WERI-Rb-1 (cell line): ENCODE results near the gene EVX2.

Experiments
- DNase-seq: peaks from one replicate; pipeline ENCODE4 v3.0.0-alpha.2; 2020
- H3K27ac ChIP-seq: fragments of 250-450 bp; sonication (Bioruptor Pico); 2 replicates; pipeline ENCODE4 v1.5.1; 2020; ENCODE audit warnings: mild to moderate bottlenecking, moderate library complexity
- H3K27me3 ChIP-seq: fragments of 250-450 bp; sonication (Bioruptor Pico); 2 replicates; pipeline ENCODE4 v1.5.1; 2021; ENCODE audit warnings: mild to moderate bottlenecking, low read depth, moderate library complexity; ENCODE audit not compliant: insufficient read depth, severe bottlenecking
- H3K36me3 ChIP-seq: fragments of 250-450 bp; sonication (Bioruptor Pico); 2 replicates; pipeline ENCODE4 v1.5.1; 2020; ENCODE audit warnings: mild to moderate bottlenecking, moderate library complexity
- H3K4me3 ChIP-seq: 2 replicates; pipeline ENCODE4 v1.5.1; 2011; ENCODE audit warnings: low read depth, mild to moderate bottlenecking, control low read depth, low read length
- H3K9me3 ChIP-seq: fragments of 250-450 bp; sonication (Bioruptor Pico); 2 replicates; pipeline ENCODE4 v1.5.1; 2021; ENCODE audit warnings: mild to moderate bottlenecking, moderate library complexity; ENCODE audit not compliant: severe bottlenecking
- TF ChIP-seq, protein P1 (sequence below): IDR thresholded peaks from 2 replicates; pipeline ENCODE4 v1.5.1; 2011; ENCODE audit warnings: low read depth, mild to moderate bottlenecking, control low read depth, inconsistent platforms, low read length

EVX2 gene

DNA sequence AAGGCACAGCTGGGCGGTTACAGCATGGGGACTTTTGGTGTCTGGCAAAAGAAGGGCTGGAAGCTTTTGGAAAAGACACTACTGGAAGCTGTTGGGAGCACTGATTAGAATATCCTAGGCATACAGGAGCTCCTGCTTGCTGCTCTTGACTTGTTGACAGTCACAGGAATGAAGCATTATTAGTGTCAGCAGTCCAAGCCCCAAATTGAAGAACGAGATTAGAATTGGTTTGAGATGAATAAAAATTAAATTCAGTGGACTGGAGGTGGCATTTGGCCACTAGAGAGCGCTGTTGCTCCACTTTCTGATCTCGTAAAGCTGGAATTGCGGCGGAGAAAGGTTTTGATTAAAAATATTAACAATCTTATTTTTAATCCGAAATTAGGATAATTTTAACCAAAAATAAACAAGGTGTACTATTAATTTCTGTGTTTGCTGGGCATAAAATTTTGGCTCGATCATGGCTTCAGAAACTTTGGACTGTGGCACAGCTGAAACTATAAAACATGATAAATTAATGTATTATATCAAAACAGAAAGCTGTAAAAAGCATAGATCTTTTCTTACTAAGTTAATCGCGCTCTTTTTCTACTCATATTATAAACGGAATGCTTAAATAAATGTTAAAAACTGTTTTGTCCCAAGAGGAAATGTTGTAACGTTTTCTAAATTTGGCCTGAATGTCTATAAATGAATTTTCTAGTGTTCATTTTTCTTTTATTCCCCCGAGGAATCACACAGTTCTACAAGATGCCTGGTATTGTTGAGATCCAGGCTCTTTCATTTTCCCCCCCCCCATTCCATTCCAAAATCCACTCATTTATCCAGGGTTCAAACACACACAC is 43.4 kb upstream of the EVX2 start:
- DNase-seq = no peak
- TF ChIP-seq, protein P1, sequence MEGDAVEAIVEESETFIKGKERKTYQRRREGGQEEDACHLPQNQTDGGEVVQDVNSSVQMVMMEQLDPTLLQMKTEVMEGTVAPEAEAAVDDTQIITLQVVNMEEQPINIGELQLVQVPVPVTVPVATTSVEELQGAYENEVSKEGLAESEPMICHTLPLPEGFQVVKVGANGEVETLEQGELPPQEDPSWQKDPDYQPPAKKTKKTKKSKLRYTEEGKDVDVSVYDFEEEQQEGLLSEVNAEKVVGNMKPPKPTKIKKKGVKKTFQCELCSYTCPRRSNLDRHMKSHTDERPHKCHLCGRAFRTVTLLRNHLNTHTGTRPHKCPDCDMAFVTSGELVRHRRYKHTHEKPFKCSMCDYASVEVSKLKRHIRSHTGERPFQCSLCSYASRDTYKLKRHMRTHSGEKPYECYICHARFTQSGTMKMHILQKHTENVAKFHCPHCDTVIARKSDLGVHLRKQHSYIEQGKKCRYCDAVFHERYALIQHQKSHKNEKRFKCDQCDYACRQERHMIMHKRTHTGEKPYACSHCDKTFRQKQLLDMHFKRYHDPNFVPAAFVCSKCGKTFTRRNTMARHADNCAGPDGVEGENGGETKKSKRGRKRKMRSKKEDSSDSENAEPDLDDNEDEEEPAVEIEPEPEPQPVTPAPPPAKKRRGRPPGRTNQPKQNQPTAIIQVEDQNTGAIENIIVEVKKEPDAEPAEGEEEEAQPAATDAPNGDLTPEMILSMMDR = peak; percentile 62
- Histone ChIP-seq H3K36me3 (no peaks in the 10 kb centered on the region), H3K9me3 (peaks cover 9% of the 10 kb centered on the region), H3K27ac (no peak overlapping the region), H3K4me3 (no peak overlapping the region), H3K27me3 (peaks cover 94% of the 10 kb centered on the region)

DNA sequence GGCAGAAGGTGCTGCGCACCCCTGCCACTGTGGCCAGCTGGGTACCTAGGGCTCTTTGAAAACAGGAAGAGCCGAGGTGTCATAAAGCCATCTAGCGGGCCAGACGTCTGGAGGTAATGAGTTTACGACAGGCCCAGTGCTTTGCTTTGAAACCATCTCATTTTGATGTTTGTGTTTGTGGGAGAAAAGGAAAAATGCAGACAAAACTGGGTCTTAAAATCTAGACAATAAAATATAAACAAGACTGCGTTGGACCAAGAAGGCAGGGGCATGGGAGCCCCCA is 42.0 kb upstream of the EVX2 start:
- Histone ChIP-seq H3K27me3 (peaks cover 94% of the 10 kb centered on the region), H3K4me3 (no peak overlapping the region), H3K9me3 (peaks cover 17% of the 10 kb centered on the region), H3K36me3 (no peaks in the 10 kb centered on the region), H3K27ac (no peak overlapping the region)
- DNase-seq = no peak
- TF ChIP-seq, protein P1 = no peak

DNA sequence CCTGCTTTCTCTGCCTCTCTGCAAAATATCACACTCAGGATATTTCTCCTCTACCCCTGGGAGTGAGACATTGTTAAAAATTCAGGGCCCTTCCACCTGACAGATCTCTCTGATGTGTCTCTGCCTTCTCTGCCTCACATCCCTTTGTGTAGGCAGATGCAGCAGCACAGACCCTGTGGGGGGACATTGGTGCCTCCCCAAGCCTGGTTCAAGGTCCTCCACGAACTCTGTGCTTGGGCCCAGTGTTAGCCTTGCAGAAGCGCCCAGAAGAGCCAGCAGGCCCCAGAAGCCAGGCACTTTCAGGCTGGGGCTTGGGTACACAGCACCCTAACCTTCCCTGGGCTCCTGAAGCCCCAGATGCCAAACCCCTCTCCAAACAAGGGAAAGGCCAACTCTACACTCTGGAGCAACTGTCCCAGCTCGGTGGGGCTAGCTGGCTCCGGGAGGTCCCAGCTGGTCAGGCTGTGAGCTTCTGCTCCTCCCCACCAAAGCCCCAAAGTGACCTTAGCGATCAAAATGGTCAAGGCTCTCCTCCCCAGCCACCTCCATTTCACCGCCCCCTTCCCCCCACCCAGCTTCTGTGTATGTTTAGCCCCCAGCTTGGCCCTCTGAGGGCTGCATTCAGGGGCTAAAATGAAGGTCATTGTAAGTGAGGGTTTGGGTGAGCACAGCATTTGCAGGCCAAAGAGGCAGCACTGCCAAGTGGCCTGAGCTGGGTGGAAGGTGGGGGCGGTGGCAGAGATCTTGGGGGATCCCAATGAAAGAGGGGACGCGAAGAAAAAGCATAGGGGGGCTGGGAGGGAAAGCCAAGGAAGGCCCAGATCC is 41.4 kb upstream of the EVX2 start:
- Histone ChIP-seq H3K27me3 (peaks cover 94% of the 10 kb centered on the region), H3K27ac (no peak overlapping the region), H3K36me3 (no peaks in the 10 kb centered on the region), H3K9me3 (peaks cover 12% of the 10 kb centered on the region), H3K4me3 (no peak overlapping the region)
- TF ChIP-seq, protein P1 = no peak
- DNase-seq = no peak

DNA sequence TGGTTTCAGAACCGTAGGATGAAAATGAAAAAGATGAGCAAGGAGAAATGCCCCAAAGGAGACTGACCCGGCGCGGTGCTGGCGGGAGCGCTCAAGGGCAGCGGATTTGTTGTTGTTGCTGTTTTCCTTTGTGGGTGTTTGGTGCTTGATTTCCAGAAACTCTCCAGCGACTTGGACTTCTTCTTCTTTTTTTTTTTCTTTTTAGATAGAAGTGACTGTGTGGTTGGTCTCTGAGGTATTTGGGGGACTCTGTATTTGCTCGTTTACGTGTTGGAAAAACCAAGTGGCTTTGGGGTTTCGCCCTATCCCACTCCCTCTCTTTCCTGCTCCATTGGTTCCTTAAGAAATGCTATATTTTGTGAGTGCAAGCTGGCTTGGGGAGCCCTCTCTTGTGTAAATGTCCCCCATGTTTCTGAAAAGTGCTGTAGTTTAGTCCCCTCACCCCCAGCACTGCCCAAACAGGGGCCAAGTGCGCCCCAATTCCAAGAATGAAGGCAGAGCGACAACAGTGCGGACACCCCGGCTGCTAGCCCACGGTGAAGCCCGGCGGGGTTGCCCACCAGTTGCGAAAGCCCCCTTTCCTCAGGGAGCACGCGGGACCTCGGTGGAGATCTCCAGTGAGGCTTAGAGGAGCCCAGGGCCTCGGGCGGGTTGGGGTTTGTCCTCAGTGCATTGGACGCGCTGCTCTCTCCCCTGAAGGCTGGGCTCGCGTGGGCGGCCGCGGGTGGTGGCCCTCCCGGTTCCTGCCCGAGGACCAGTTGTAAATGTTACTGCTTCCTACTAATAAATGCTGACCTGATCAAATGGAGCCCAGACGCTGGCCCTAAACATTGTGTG is 40.6 kb upstream of the EVX2 start:
- H3K36me3 ChIP-seq = no peaks in the 10 kb centered on the region
- DNase-seq = no peak
- TF ChIP-seq, protein P1 = no peak
- peaks cover 9% of the 10 kb centered on the region for H3K9me3 ChIP-seq
- peaks cover 99% of the 10 kb centered on the region for H3K27me3 ChIP-seq
- H3K4me3 ChIP-seq = no peak overlapping the region
- no peak overlapping the region for H3K27ac ChIP-seq

DNA sequence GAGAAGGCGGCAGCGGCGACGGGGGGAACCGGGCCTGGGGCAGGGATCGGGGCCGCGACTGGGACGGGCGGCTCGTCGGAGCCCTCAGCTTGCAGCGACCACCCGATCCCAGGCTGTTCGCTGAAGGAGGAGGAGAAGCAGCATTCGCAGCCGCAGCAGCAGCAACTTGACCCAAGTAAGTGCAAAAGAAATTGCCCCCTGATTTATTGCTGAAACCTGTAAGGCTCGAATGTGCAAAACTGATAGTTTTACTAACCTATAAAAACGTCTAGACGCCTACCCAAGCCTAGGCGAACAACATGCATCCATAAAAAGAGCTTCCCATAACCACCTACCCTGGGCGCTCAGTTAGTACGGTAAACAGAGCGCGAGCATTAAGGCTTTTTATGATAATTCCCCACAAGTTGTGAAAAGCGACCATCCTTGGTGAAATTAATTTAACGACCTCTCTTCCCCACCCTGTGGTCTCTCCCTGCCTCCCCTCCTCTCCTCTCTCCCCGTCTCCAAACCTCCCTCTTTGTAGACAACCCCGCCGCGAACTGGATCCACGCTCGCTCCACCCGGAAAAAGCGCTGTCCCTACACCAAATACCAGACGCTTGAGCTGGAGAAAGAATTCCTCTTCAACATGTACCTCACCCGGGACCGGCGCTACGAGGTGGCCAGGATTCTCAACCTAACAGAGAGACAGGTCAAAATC is 39.8 kb upstream of the EVX2 start:
- Histone ChIP-seq H3K4me3 (peak overlapping the region; percentile 44; the same call in 1 of the 2 replicates), H3K27ac (no peak overlapping the region), H3K36me3 (no peaks in the 10 kb centered on the region), H3K9me3 (peaks cover 7% of the 10 kb centered on the region), H3K27me3 (peaks cover 98% of the 10 kb centered on the region)
- TF ChIP-seq, protein P1 = no peak
- no peak for DNase-seq
